GM19043 (cell line): Measurements from ENCODE around the gene HTRA3.

Experiments
- ATAC-seq: cut with Tn5 transposase; IDR thresholded peaks from one replicate; pipeline ENCODE4 v1.9.1; 2021; ENCODE audit warnings: low read depth; ENCODE audit not compliant: unreplicated experiment

The HTRA3 gene

GRCh38 chr4:8233672-8234484, 35.7 kb upstream of the HTRA3 start:
- ATAC-seq: no peak

- ATAC-seq: no peak
Measured at GRCh38 chr4:8234715-8235114, 34.8 kb upstream of the HTRA3 start.

GRCh38 chr4:8235224-8235623, 34.3 kb upstream of the HTRA3 start:
- no peak for ATAC-seq

GRCh38 chr4:8235686-8236085, 33.9 kb upstream of the HTRA3 start:
- ATAC-seq: no peak

- no peak for ATAC-seq
Measured at GRCh38 chr4:8236106-8236919, 33.2 kb upstream of the HTRA3 start.

- no peak for ATAC-seq
Measured at GRCh38 chr4:8236920-8237195, 32.7 kb upstream of the HTRA3 start.

- ATAC-seq: no peak
Measured at GRCh38 chr4:8237256-8237989, 32.1 kb upstream of the HTRA3 start.

GRCh38 chr4:8238036-8238511, 31.5 kb upstream of the HTRA3 start:
- ATAC-seq: no peak

- no peak for ATAC-seq
Measured at GRCh38 chr4:8238515-8239053, 31.0 kb upstream of the HTRA3 start.

- no peak for ATAC-seq
Measured at GRCh38 chr4:8239226-8239625, 30.3 kb upstream of the HTRA3 start.

- no peak for ATAC-seq
Measured at GRCh38 chr4:8239661-8240060, 29.9 kb upstream of the HTRA3 start.

GRCh38 chr4:8240211-8241041, 29.1 kb upstream of the HTRA3 start:
- no peak for ATAC-seq

GRCh38 chr4:8241211-8241779, 28.3 kb upstream of the HTRA3 start:
- ATAC-seq: no peak

GRCh38 chr4:8241895-8242696, 27.5 kb upstream of the HTRA3 start:
- ATAC-seq: peak; percentile 84

- no peak for ATAC-seq
Measured at GRCh38 chr4:8242782-8243560, 26.6 kb upstream of the HTRA3 start.

- no peak for ATAC-seq
Measured at GRCh38 chr4:8244001-8244757, 25.4 kb upstream of the HTRA3 start.

- no peak for ATAC-seq
Measured at GRCh38 chr4:8244931-8245460, 24.6 kb upstream of the HTRA3 start.
